Small intestine (tissue), 7 donors: ENCODE measurements around the gene AVL9. TPM values are rescaled to one million over a fixed set of nuclear protein-coding genes. Genes with fewer than 3 reads are reported as not detected.

Experiments used
- DNase-seq, 2 donors: peaks; one replicate each; pipeline versions ENCODE4 v3.0.0 to v3.0.0-alpha.2; 2013
- FAIRE-seq: peaks from 2 replicates; lab custom pipeline; 2012; peaks lifted over from hg19 to GRCh38; lab: Jason Lieb, UNC
- H3K27ac ChIP-seq, 3 donors: one replicate each; pipeline ENCODE4 v1.5.1; 2013; ENCODE audit warnings: low read length in 2 of 3, mild to moderate bottlenecking in 2 of 3, control low read depth in 1 of 3, inconsistent platforms in 1 of 3, low read depth in 1 of 3, moderate library complexity in 1 of 3
- H3K27me3 ChIP-seq, 3 donors: one replicate each; pipeline ENCODE4 v1.6.1; 2013; ENCODE audit warnings: low read length in 3 of 3, inconsistent platforms in 1 of 3; ENCODE audit not compliant: control insufficient read depth in 3 of 3, insufficient read depth in 3 of 3
- H3K36me3 ChIP-seq, 3 donors: one replicate each; pipeline ENCODE4 v1.6.1; 2013; ENCODE audit warnings: low read length in 3 of 3, inconsistent platforms in 1 of 3, low read depth in 1 of 3, mild to moderate bottlenecking in 1 of 3, moderate library complexity in 1 of 3; ENCODE audit not compliant: control insufficient read depth in 3 of 3, insufficient read depth in 2 of 3
- H3K4me1 ChIP-seq, 3 donors: one replicate each; pipeline ENCODE4 v1.6.1; 2013; ENCODE audit warnings: low read length in 2 of 3, inconsistent platforms in 1 of 3, low read depth in 1 of 3, mild to moderate bottlenecking in 1 of 3, moderate library complexity in 1 of 3; ENCODE audit not compliant: control insufficient read depth in 3 of 3, insufficient read depth in 2 of 3
- H3K4me3 ChIP-seq, 3 donors: one replicate each; pipeline ENCODE4 v1.5.1; 2013; ENCODE audit warnings: low read length in 3 of 3, control low read depth in 1 of 3, inconsistent platforms in 1 of 3, low read depth in 1 of 3, mild to moderate bottlenecking in 1 of 3, moderate library complexity in 1 of 3
- H3K9me3 ChIP-seq, 2 donors: one replicate each; pipeline ENCODE4 v1.6.1; 2013; ENCODE audit warnings: low read depth in 1 of 2, low read length in 1 of 2; ENCODE audit not compliant: control insufficient read depth in 2 of 2, insufficient read depth in 1 of 2
- WGBS, 3 donors: extraction: QIAGEN DNeasy Blood & Tissue Kit; methylation state at CpG; one replicate each; pipeline ENCODE4 v1.1.7; 2013; 5-methylcytosine and 5-hydroxymethylcytosine counted together
- polyA plus RNA-seq, 4 donors: library from polyadenylated mRNA; stranded (reverse) in 3 of 4; unstranded in 1 of 4; fragments of 200-250 nt in 3 of 4; fragments of 120-200 nt in 1 of 4; gene quantifications; one replicate each; pipeline versions ENCODE4 v1.2.1 to v1.2.3, GENCODE V29; 2013
- donor health status: healthy with polysubstance abuse.
- donor health status: control.
- donor health status: control.
- donor health status: Bipolar disorder and iron deficiency.
- donor health status: healthy.

Gene AVL9
- polyA plus RNA-seq, 4 donors, result 8.4 to 41.7 (median 17.6) TPM

- H3K27me3 ChIP-seq, result no peaks in the 10 kb centered on the region
- peaks cover 0 to 4% (median 0%) of the 10 kb centered on the region in 3 donors for H3K4me1 ChIP-seq
- no peak for DNase-seq
- peaks cover 0 to 6% (median 2%) of the 10 kb centered on the region in 3 donors for H3K36me3 ChIP-seq
- H3K27ac ChIP-seq, result no peak overlapping the region
- 64 to 89% (median 74%) methylated on average over 4 of the region's 4 CpGs for WGBS, 3 donors
- no peaks in the 10 kb centered on the region for H3K9me3 ChIP-seq
- FAIRE-seq, result no peak
- no peak overlapping the region for H3K4me3 ChIP-seq
These were observed 44.7 kb downstream of the AVL9 start for GRCh38 chr7:32539919-32540531.

- DNase-seq, result no peak
- WGBS, 3 donors, result 84 to 95% (median 90%) methylated on average over 2 of the region's 2 CpGs
- no peaks in the 10 kb centered on the region for H3K9me3 ChIP-seq
- no peak overlapping the region for H3K27ac ChIP-seq
- no peak for FAIRE-seq
- H3K4me1 ChIP-seq, result no peaks in the 10 kb centered on the region
- peaks cover 0 to 15% (median 9%) of the 10 kb centered on the region in 3 donors for H3K36me3 ChIP-seq
- no peak overlapping the region for H3K4me3 ChIP-seq
- no peaks in the 10 kb centered on the region for H3K27me3 ChIP-seq
These were observed 47.3 kb downstream of the AVL9 start for GRCh38 chr7:32542595-32542994.

DNA sequence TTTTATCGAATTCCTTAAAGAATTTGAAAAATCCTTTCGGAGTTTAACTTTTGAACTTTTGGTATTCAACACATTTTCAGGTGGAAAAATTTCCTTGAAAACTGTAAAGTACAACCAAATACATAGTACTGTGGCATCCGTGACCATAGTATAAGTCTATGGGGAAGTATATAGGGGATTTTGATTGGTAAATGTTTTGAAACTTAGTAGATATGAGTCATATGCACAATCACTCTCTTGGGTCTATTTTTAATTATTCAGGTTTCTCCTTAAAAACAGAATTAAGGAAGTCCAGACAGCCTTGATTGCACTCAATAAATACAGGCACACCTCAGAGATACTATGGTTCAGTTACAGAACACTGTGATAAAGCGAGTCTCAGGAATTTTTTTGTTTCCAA, 64.2 kb downstream of the AVL9 start:
- 93 to 96% (median 94%) methylated on average over 4 of the region's 4 CpGs for WGBS, 3 donors
- Histone ChIP-seq H3K36me3 (peaks cover 3 to 22% (median 17%) of the 10 kb centered on the region in 3 donors), H3K4me3 (no peak overlapping the region), H3K4me1 (no peaks in the 10 kb centered on the region), H3K27me3 (no peaks in the 10 kb centered on the region), H3K9me3 (no peaks in the 10 kb centered on the region), H3K27ac (no peak overlapping the region)
- no peak for DNase-seq
- FAIRE-seq, result no peak

DNA sequence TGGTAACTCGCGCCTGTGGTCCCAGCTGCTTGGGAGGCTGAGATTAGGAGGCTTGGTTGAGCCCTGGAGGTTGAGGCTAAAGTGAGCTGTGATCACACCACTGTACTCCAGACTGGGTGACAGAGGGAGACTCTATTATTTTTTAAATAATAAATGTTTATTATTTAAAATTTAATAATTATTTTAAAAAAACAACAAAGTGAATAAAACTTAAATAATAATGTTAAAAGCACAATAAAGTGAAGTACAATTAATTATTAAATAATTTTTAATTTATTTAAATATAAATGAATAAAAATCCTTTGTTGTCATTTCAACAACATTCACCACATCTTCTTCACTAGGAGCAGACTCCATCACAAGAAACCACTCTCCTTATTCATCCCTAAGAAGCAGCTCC, 64.8 kb downstream of the AVL9 start:
- H3K27me3 ChIP-seq, result no peaks in the 10 kb centered on the region
- no peak overlapping the region for H3K4me3 ChIP-seq
- no peak overlapping the region for H3K27ac ChIP-seq
- DNase-seq (no peak), FAIRE-seq (peak; percentile 15)
- WGBS, 3 donors, result 98 to 100% (median 100%) methylated on average over 2 of the region's 2 CpGs
- no peaks in the 10 kb centered on the region for H3K4me1 ChIP-seq
- peaks cover 3 to 21% (median 14%) of the 10 kb centered on the region in 3 donors for H3K36me3 ChIP-seq
- H3K9me3 ChIP-seq, result no peaks in the 10 kb centered on the region

DNA sequence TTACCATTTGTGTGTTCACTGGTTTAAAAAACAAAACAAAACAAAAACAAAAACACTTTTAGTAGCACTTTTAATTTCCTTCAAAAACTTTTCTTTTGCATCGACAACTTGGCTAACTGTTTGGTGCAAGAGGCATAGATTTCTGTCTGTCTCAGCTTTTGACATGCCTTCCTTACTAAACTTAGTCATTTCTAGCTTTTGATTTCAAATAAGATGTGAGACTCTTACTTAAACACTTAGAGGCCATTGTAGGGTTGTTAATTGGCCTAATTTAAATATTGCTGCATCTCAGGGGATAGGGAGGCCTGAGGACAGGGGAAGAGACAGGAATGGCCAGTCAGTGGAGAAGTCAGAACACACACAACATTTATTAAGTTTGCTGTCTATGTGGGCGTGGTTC, 66.3 kb downstream of the AVL9 start:
- no peaks in the 10 kb centered on the region for H3K27me3 ChIP-seq
- WGBS, 3 donors, result 77 to 88% (median 87%) methylated on average over 2 of the region's 2 CpGs
- H3K36me3 ChIP-seq, result peaks cover 3 to 25% (median 8%) of the 10 kb centered on the region in 3 donors
- H3K4me3 ChIP-seq, result no peak overlapping the region
- no peaks in the 10 kb centered on the region for H3K4me1 ChIP-seq
- no peak overlapping the region for H3K27ac ChIP-seq
- FAIRE-seq, result no peak
- H3K9me3 ChIP-seq, result no peaks in the 10 kb centered on the region
- DNase-seq, result no peak

GRCh38 chr7:32564542-32564941, 69.3 kb downstream of the AVL9 start:
- Histone ChIP-seq H3K4me1 (no peaks in the 10 kb centered on the region), H3K4me3 (no peak overlapping the region), H3K9me3 (no peaks in the 10 kb centered on the region), H3K27me3 (no peaks in the 10 kb centered on the region), H3K27ac (no peak overlapping the region), H3K36me3 (peaks cover 0 to 30% (median 3%) of the 10 kb centered on the region in 3 donors)
- DNase-seq (no peak), FAIRE-seq (no peak)
- 36 to 87% (median 75%) methylated on average over 3 of the region's 3 CpGs for WGBS, 3 donors

DNA sequence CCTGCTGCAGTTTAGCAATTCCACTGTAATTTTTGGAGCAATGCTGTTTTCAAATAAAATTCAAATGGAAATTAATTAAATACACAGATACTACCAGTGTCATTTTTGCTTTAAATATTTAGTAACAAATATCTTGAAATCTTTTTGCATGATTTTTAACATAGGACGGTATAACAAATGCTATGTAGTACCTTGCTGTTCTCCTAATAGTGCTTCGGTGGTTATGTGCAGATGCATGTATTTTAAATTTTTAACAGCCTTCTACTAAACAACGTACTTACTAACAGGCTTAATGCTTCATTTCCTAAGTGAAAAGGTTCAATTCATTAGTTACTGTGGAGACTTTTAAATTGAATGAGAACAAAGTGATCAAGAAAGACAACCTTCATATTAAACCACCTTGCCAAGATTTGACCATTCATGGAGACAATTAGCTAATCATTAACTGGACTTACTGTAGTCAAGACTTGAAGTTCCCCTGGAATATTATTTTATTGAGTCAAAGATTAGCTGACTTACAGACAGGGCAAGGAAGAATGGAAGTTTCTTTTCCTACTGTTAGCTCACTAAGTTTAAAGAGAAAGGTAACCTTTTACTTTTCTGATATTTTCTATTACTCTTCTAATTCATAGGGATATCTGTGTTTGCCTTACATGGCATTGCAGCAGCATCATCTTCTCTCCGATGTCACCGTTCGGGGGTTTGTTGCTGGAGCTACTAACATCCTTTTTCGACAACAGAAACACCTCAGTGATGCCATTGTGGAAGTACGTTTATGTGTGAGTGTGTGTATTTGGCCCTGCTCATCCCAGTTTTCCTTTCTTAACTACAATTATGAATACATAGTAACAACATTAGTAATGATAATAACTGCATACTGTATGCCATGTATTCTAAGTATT, 74.3 kb downstream of the AVL9 start:
- Histone ChIP-seq H3K4me1 (peaks cover 0 to 5% (median 0%) of the 10 kb centered on the region in 3 donors), H3K27me3 (no peaks in the 10 kb centered on the region), H3K36me3 (peaks cover 0 to 25% (median 3%) of the 10 kb centered on the region in 3 donors), H3K9me3 (no peaks in the 10 kb centered on the region), H3K27ac (peak overlapping the region in 1 of 3 donors; percentile 32), H3K4me3 (peak overlapping the region in 1 of 3 donors; percentile 30)
- WGBS, 3 donors, result 22 to 65% (median 44%) methylated on average over 8 of the region's 8 CpGs
- DNase-seq (peak; percentile 46 to 83), FAIRE-seq (no peak)

DNA sequence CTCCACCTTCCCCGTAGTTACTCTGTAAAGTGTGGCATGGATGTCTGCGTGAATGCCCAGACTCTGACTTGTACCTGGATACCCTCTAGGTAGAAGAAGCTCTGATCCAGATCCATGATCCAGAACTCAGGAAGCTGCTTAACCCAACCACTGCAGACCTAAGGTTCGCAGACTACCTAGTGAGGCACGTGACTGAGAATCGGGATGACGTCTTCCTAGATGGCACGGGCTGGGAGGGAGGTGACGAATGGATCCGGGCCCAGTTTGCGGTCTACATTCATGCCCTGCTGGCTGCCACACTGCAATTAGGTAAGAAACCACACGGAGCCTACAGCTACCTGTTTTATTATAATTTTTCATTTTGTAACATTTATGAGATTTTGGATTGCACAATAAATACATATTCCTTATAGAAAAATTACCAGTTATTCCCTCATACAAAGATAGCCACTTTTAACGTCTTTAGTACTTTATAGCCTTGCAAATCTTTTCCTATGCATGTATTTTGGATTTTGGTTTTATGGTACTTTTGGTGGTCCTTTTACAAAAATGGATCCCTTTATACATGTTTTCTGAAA, 77.9 kb downstream of the AVL9 start:
- Histone ChIP-seq H3K27me3 (no peaks in the 10 kb centered on the region), H3K9me3 (no peaks in the 10 kb centered on the region), H3K27ac (no peak overlapping the region), H3K4me1 (peaks cover 0 to 5% (median 0%) of the 10 kb centered on the region in 3 donors), H3K4me3 (no peak overlapping the region), H3K36me3 (peaks cover 0 to 28% (median 13%) of the 10 kb centered on the region in 3 donors)
- no peak for DNase-seq
- no peak for FAIRE-seq
- WGBS, 3 donors, result 96% methylated on average over 12 of the region's 12 CpGs
